HFFc6 (cell line): ENCODE results near the gene RASSF3. TPM values are rescaled to one million over a fixed set of nuclear protein-coding genes. Genes with fewer than 3 reads are reported as not detected.

Experiments
- DNase-seq: peaks from one replicate; pipeline ENCODE4 v3.0.0-alpha.2; 2018
- H3K27ac Mint-ChIP-seq: 2 replicates; pipeline ENCODE4 v1.8.0; 2020; ENCODE audit warnings: mild to moderate bottlenecking, mixed read lengths
- H3K27me3 Mint-ChIP-seq: 2 replicates; pipeline ENCODE4 v1.8.0; 2021; ENCODE audit warnings: mild to moderate bottlenecking, moderate library complexity, mixed read lengths; ENCODE audit not compliant: insufficient read depth
- H3K36me3 Mint-ChIP-seq: 2 replicates; pipeline ENCODE4 v1.8.0; 2021; ENCODE audit warnings: low read depth, mixed read lengths
- H3K4me1 Mint-ChIP-seq: 2 replicates; pipeline ENCODE4 v1.8.0; 2020; ENCODE audit warnings: low read depth, mixed read lengths
- H3K4me3 Mint-ChIP-seq: 2 replicates; pipeline ENCODE4 v1.8.0; 2020; ENCODE audit warnings: mild to moderate bottlenecking, moderate library complexity, mixed read lengths
- H3K9me3 Mint-ChIP-seq: 2 replicates; pipeline ENCODE4 v1.8.0; 2020; ENCODE audit warnings: mild to moderate bottlenecking, mixed read lengths
- CTCF ChIP-seq: fragments of 200-600 bp; sonication (generic); IDR thresholded peaks from 2 replicates; pipeline ENCODE4 v1.5.0; 2021; ENCODE audit warnings: antibody characterized with exemption, mild to moderate bottlenecking
- total RNA-seq, 6 experiments: library from RNA; stranded (reverse); fragmentation: NEBNext Ultra II Directional; extraction: Animal tissue kit (Norgen Biotek cat#: 25700); gene quantifications; 2 replicates in 1 of 6; 3 replicates in 5 of 6; pipeline ENCODE4 v1.2.3, GENCODE V29; 2021

Gene RASSF3
- total RNA-seq, 6 experiments from 2014 or later: 16.9 to 23.3 (median 20.6) TPM

GRCh38 chr12:64706306-64706705 lies 96.0 kb downstream of the RASSF3 start:
- no peak for DNase-seq
- H3K36me3 Mint-ChIP-seq: no peaks in the 10 kb centered on the region
- H3K27ac Mint-ChIP-seq: no peak overlapping the region
- TF ChIP-seq CTCF: no peak
- H3K4me3 Mint-ChIP-seq: no peak overlapping the region
- no peaks in the 10 kb centered on the region for H3K9me3 Mint-ChIP-seq
- H3K4me1 Mint-ChIP-seq: peaks cover 10% of the 10 kb centered on the region
- no peaks in the 10 kb centered on the region for H3K27me3 Mint-ChIP-seq

- H3K27ac Mint-ChIP-seq: no peak overlapping the region
- H3K4me1 Mint-ChIP-seq: peaks cover 10% of the 10 kb centered on the region
- DNase-seq: no peak
- TF ChIP-seq CTCF: no peak
- H3K4me3 Mint-ChIP-seq: no peak overlapping the region
- no peaks in the 10 kb centered on the region for H3K36me3 Mint-ChIP-seq
- H3K9me3 Mint-ChIP-seq: no peaks in the 10 kb centered on the region
- H3K27me3 Mint-ChIP-seq: no peaks in the 10 kb centered on the region
Measured at GRCh38 chr12:64706857-64707256, 96.6 kb downstream of the RASSF3 start.

GRCh38 chr12:64707362-64707761 lies 97.1 kb downstream of the RASSF3 start:
- no peaks in the 10 kb centered on the region for H3K27me3 Mint-ChIP-seq
- no peak for TF ChIP-seq CTCF
- no peaks in the 10 kb centered on the region for H3K9me3 Mint-ChIP-seq
- H3K4me1 Mint-ChIP-seq: peaks cover 10% of the 10 kb centered on the region
- H3K4me3 Mint-ChIP-seq: no peak overlapping the region
- no peak overlapping the region for H3K27ac Mint-ChIP-seq
- DNase-seq: no peak
- no peaks in the 10 kb centered on the region for H3K36me3 Mint-ChIP-seq

- H3K9me3 Mint-ChIP-seq: no peaks in the 10 kb centered on the region
- DNase-seq: no peak
- no peaks in the 10 kb centered on the region for H3K27me3 Mint-ChIP-seq
- H3K36me3 Mint-ChIP-seq: no peaks in the 10 kb centered on the region
- H3K4me3 Mint-ChIP-seq: no peak overlapping the region
- TF ChIP-seq CTCF: no peak
- peaks cover 10% of the 10 kb centered on the region for H3K4me1 Mint-ChIP-seq
- H3K27ac Mint-ChIP-seq: no peak overlapping the region
Measured at GRCh38 chr12:64707926-64708325, 97.6 kb downstream of the RASSF3 start.

- TF ChIP-seq CTCF: no peak
- Mint-ChIP-seq H3K36me3 (peaks cover 13% of the 10 kb centered on the region; the same call in 1 of the 2 replicates), H3K27me3 (no peaks in the 10 kb centered on the region), H3K4me3 (no peak overlapping the region), H3K4me1 (peaks cover 10% of the 10 kb centered on the region), H3K9me3 (no peaks in the 10 kb centered on the region), H3K27ac (no peak overlapping the region)
- DNase-seq: no peak
Measured at GRCh38 chr12:64709429-64709828, 99.1 kb downstream of the RASSF3 start.

GRCh38 chr12:64713376-64713775 lies 103.1 kb downstream of the RASSF3 start:
- H3K4me1 Mint-ChIP-seq: no peaks in the 10 kb centered on the region
- TF ChIP-seq CTCF: no peak
- H3K27ac Mint-ChIP-seq: no peak overlapping the region
- peaks cover 35% of the 10 kb centered on the region; the same call in 1 of the 2 replicates for H3K36me3 Mint-ChIP-seq
- no peaks in the 10 kb centered on the region for H3K27me3 Mint-ChIP-seq
- no peak overlapping the region for H3K4me3 Mint-ChIP-seq
- DNase-seq: no peak
- H3K9me3 Mint-ChIP-seq: no peaks in the 10 kb centered on the region
